T-helper 1 cell treated with Interleukin-12 subunit alpha and Interleukin-12 subunit beta and Interleukin-4 antibody, amounts not matched to agents 30 μg/mL and 1 μg/mL, for 36 hours (primary cell): ENCODE data around the gene RDX.

Source experiments
- H3K27ac Mint-ChIP-seq: one replicate; pipeline ENCODE4 v1.8.0; 2021; ENCODE audit warnings: mild to moderate bottlenecking, mixed read lengths
- H3K27me3 Mint-ChIP-seq: one replicate; pipeline ENCODE4 v1.8.0; 2021; ENCODE audit warnings: low read depth, mixed read lengths
- H3K36me3 Mint-ChIP-seq: one replicate; pipeline ENCODE4 v1.8.0; 2021; ENCODE audit warnings: low read depth, mixed read lengths
- H3K4me1 Mint-ChIP-seq: one replicate; pipeline ENCODE4 v1.8.0; 2021; ENCODE audit warnings: low read depth, mixed read lengths
- H3K4me3 Mint-ChIP-seq: one replicate; pipeline ENCODE4 v1.8.0; 2021; ENCODE audit warnings: mild to moderate bottlenecking, moderate library complexity, mixed read lengths
- H3K9me3 Mint-ChIP-seq: one replicate; pipeline ENCODE4 v1.8.0; 2021; ENCODE audit warnings: mixed read lengths

RDX gene

GRCh38 chr11:110187731-110188130 lies 108.7 kb downstream of the RDX start:
- H3K27ac Mint-ChIP-seq: no peak overlapping the region
- peaks cover 7% of the 10 kb centered on the region for H3K4me1 Mint-ChIP-seq
- no peak overlapping the region for H3K4me3 Mint-ChIP-seq
- H3K9me3 Mint-ChIP-seq: peaks cover under 1% of the 10 kb centered on the region
- no peaks in the 10 kb centered on the region for H3K36me3 Mint-ChIP-seq
- peaks cover 24% of the 10 kb centered on the region for H3K27me3 Mint-ChIP-seq

GRCh38 chr11:110186867-110187266 lies 109.5 kb downstream of the RDX start:
- peaks cover 19% of the 10 kb centered on the region for H3K27me3 Mint-ChIP-seq

GRCh38 chr11:110186456-110186855 lies 110.0 kb downstream of the RDX start:
- no peaks in the 10 kb centered on the region for H3K36me3 Mint-ChIP-seq

More at GRCh38 chr11:110186867-110187266, 109.5 kb downstream of the RDX start:
- Mint-ChIP-seq H3K9me3 (no peaks in the 10 kb centered on the region), H3K36me3 (no peaks in the 10 kb centered on the region), H3K27ac (no peak overlapping the region), H3K4me1 (peaks cover under 1% of the 10 kb centered on the region), H3K4me3 (no peak overlapping the region)

GRCh38 chr11:110185599-110185998 lies 110.8 kb downstream of the RDX start:
- H3K27me3 Mint-ChIP-seq: peaks cover 10% of the 10 kb centered on the region
- H3K4me1 Mint-ChIP-seq: no peaks in the 10 kb centered on the region
- H3K9me3 Mint-ChIP-seq: no peaks in the 10 kb centered on the region
- H3K4me3 Mint-ChIP-seq: no peak overlapping the region
- H3K36me3 Mint-ChIP-seq: no peaks in the 10 kb centered on the region
- H3K27ac Mint-ChIP-seq: no peak overlapping the region

More at GRCh38 chr11:110186456-110186855, 110.0 kb downstream of the RDX start:
- Mint-ChIP-seq H3K4me3 (no peak overlapping the region), H3K4me1 (no peaks in the 10 kb centered on the region), H3K9me3 (no peaks in the 10 kb centered on the region), H3K27ac (no peak overlapping the region), H3K27me3 (peaks cover 18% of the 10 kb centered on the region)

GRCh38 chr11:110185121-110185591 lies 111.3 kb downstream of the RDX start:
- no peak overlapping the region for H3K4me3 Mint-ChIP-seq
- peaks cover 7% of the 10 kb centered on the region for H3K27me3 Mint-ChIP-seq
- peaks cover under 1% of the 10 kb centered on the region for H3K4me1 Mint-ChIP-seq
- H3K36me3 Mint-ChIP-seq: no peaks in the 10 kb centered on the region
- no peak overlapping the region for H3K27ac Mint-ChIP-seq
- no peaks in the 10 kb centered on the region for H3K9me3 Mint-ChIP-seq

GRCh38 chr11:110184456-110184855 lies 112.0 kb downstream of the RDX start:
- H3K9me3 Mint-ChIP-seq: no peaks in the 10 kb centered on the region
- H3K4me3 Mint-ChIP-seq: no peak overlapping the region
- H3K27ac Mint-ChIP-seq: no peak overlapping the region
- peaks cover 5% of the 10 kb centered on the region for H3K27me3 Mint-ChIP-seq
- no peaks in the 10 kb centered on the region for H3K36me3 Mint-ChIP-seq
- peaks cover 2% of the 10 kb centered on the region for H3K4me1 Mint-ChIP-seq

GRCh38 chr11:110182886-110183285 lies 113.5 kb downstream of the RDX start:
- Mint-ChIP-seq H3K36me3 (no peaks in the 10 kb centered on the region), H3K9me3 (no peaks in the 10 kb centered on the region), H3K4me1 (peaks cover 2% of the 10 kb centered on the region), H3K27ac (no peak overlapping the region), H3K4me3 (no peak overlapping the region), H3K27me3 (peaks cover 3% of the 10 kb centered on the region)

- Mint-ChIP-seq H3K4me3 (no peak overlapping the region), H3K4me1 (peaks cover 4% of the 10 kb centered on the region), H3K27ac (no peak overlapping the region), H3K27me3 (peaks cover 7% of the 10 kb centered on the region), H3K36me3 (no peaks in the 10 kb centered on the region), H3K9me3 (no peaks in the 10 kb centered on the region)
Observed at GRCh38 chr11:110179064-110179463, 117.3 kb downstream of the RDX start.

GRCh38 chr11:110177086-110177456 lies 119.3 kb downstream of the RDX start:
- no peak overlapping the region for H3K4me3 Mint-ChIP-seq
- peaks cover 7% of the 10 kb centered on the region for H3K4me1 Mint-ChIP-seq
- no peaks in the 10 kb centered on the region for H3K36me3 Mint-ChIP-seq
- H3K27me3 Mint-ChIP-seq: peaks cover 16% of the 10 kb centered on the region
- no peaks in the 10 kb centered on the region for H3K9me3 Mint-ChIP-seq
- no peak overlapping the region for H3K27ac Mint-ChIP-seq

- Mint-ChIP-seq H3K4me3 (no peak overlapping the region), H3K4me1 (peaks cover 7% of the 10 kb centered on the region), H3K36me3 (no peaks in the 10 kb centered on the region), H3K27ac (no peak overlapping the region), H3K9me3 (no peaks in the 10 kb centered on the region), H3K27me3 (peaks cover 19% of the 10 kb centered on the region)
Observed at GRCh38 chr11:110176366-110177085, 119.9 kb downstream of the RDX start.

- no peak overlapping the region for H3K4me3 Mint-ChIP-seq
- H3K36me3 Mint-ChIP-seq: no peaks in the 10 kb centered on the region
- H3K9me3 Mint-ChIP-seq: no peaks in the 10 kb centered on the region
- H3K27ac Mint-ChIP-seq: no peak overlapping the region
- H3K4me1 Mint-ChIP-seq: peaks cover 5% of the 10 kb centered on the region
- peaks cover 20% of the 10 kb centered on the region for H3K27me3 Mint-ChIP-seq
Observed at GRCh38 chr11:110174645-110175310, 121.6 kb downstream of the RDX start.

- peak overlapping the region; percentile 16 for H3K4me3 Mint-ChIP-seq
- H3K27me3 Mint-ChIP-seq: peaks cover 20% of the 10 kb centered on the region
- no peaks in the 10 kb centered on the region for H3K36me3 Mint-ChIP-seq
- H3K27ac Mint-ChIP-seq: no peak overlapping the region
- peaks cover 5% of the 10 kb centered on the region for H3K4me1 Mint-ChIP-seq
- H3K9me3 Mint-ChIP-seq: no peaks in the 10 kb centered on the region
Observed at GRCh38 chr11:110173811-110174644, 122.4 kb downstream of the RDX start.

- Mint-ChIP-seq H3K27me3 (peaks cover 31% of the 10 kb centered on the region), H3K4me1 (peaks cover 5% of the 10 kb centered on the region), H3K27ac (no peak overlapping the region), H3K9me3 (no peaks in the 10 kb centered on the region), H3K4me3 (no peak overlapping the region), H3K36me3 (no peaks in the 10 kb centered on the region)
Observed at GRCh38 chr11:110172468-110173065, 123.8 kb downstream of the RDX start.

- peaks cover 5% of the 10 kb centered on the region for H3K4me1 Mint-ChIP-seq
- H3K27ac Mint-ChIP-seq: no peak overlapping the region
- peaks cover 33% of the 10 kb centered on the region for H3K27me3 Mint-ChIP-seq
- no peaks in the 10 kb centered on the region for H3K36me3 Mint-ChIP-seq
- H3K9me3 Mint-ChIP-seq: no peaks in the 10 kb centered on the region
- no peak overlapping the region for H3K4me3 Mint-ChIP-seq
Observed at GRCh38 chr11:110169738-110170137, 126.7 kb downstream of the RDX start.
